ENCODE results near the gene PRKAR1A. TPM values are rescaled to one million over a fixed set of nuclear protein-coding genes. Genes with fewer than 3 reads are reported as not detected.
"Not testable (repeated sequence)": the region's sequence is repeated elsewhere in the genome, so short reads cannot be mapped to it uniquely, and the experiment has no call there.

Gene PRKAR1A
- total RNA-seq, 1 experiment from 2014 or later, result 173 TPM

DNA sequence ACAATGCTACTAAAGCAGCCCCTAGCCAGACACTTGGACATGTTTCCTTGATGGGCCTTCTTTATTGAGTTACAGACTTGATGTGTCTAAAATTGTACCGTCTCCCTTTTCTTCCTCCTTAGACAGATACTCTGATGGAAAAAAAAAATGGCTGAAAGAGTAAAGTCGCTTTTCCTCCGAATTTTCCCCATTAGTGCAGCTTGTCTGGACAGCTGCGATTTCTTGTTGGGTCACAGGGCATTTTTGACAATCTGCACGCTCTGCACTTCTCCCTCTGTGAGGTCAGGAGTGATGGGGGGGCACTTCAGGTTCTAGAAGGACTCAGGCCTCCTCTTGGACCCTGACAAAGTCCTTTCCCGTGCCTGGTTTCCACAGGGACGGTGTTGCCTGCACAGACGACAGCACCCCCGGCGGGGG, 968 bp upstream of the PRKAR1A start:
- no peak for DNase-seq (ENCODE audit: low read depth)

- peak; percentile 73 for DNase-seq (ENCODE audit: low read depth)
Measured at GRCh38 chr17:68511671-68512246, 471 bp upstream of the PRKAR1A start.

GRCh38 chr17:68512960-68513474, 787 bp downstream of the PRKAR1A start:
- DNase-seq (ENCODE audit: low read depth), result peak; percentile 28

DNA sequence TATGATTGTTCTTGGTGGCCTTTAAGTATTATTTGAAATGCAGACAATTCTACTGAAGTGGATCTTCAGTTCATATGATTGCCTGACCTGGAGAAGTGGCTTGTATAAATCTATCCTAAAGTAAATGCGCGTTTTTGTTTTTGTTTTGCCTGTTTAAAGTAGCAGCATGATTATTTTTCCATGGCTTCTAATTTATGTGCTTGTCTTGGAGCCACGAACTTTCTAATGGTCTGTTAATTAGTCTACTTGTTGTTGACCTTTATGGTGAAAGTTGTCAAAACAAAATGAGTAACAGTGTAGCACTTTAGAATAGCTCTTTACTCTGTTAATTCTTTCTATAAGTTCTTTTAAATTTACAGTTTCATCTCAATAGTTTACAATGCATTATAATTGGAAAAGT, 1.7 kb downstream of the PRKAR1A start:
- no peak for DNase-seq (ENCODE audit: low read depth)

- no peak for DNase-seq (ENCODE audit: low read depth)
Measured at GRCh38 chr17:68514831-68515635, 2.8 kb downstream of the PRKAR1A start.

DNA sequence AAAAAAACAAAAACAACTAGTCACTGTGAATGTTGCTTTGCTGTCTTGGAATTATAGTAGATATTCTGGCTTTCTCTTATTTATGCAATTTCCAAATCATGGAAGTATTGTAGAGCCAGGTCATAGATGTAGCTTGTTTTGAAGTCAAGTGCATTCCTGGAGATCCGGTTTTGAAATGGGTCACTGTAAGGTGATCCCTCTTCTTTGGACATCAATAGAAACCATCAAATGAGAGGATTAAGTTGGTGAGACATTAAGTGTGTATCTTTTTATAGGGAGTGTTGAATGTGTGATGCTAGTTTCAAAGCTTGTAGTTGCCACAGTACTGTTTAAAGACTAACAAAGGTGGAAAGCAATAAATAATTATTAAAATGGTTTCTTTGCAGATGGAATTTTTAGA, 4.5 kb downstream of the PRKAR1A start:
- no peak for DNase-seq (ENCODE audit: low read depth)

- not testable (repeated sequence) for DNase-seq (ENCODE audit: low read depth)
Measured at GRCh38 chr17:68517605-68518004, 5.4 kb downstream of the PRKAR1A start.

DNA sequence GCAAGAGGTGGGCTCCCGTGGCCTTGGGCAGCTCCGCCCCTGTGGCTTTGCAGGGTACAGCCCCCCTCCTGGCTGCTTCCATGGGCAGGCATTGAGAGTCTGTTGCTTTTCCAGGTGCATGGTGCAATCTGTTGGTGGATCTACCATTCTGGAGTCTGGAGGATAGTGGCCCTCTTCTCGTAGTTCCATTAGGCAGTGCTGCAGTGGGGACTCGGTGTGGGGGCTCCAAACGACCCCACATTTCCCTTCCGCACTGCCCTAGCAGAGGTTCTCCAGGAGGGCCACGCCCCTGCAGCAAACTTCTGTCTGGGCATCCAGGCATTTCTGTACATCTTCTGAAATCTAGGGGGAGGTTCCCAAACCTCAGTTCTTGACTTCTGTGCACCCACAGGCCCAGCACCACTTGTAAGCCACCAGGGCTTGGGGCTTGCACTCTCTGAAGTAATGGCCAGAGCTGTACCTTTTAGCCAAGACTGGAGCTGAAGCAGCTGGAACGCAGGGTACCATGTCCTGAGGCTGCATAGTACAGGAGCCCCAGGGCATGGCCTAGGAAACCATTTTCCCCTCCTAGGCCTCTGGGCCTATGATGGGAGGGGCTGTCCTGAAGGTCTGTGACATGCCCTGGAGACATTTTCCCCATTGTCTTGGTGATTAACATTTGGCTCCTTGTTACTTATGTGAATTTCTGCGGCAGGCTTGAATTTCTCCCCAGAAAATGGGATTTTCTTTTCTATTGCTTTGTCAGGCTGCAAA, 6.0 kb downstream of the PRKAR1A start:
- DNase-seq (ENCODE audit: low read depth), result no peak

DNA sequence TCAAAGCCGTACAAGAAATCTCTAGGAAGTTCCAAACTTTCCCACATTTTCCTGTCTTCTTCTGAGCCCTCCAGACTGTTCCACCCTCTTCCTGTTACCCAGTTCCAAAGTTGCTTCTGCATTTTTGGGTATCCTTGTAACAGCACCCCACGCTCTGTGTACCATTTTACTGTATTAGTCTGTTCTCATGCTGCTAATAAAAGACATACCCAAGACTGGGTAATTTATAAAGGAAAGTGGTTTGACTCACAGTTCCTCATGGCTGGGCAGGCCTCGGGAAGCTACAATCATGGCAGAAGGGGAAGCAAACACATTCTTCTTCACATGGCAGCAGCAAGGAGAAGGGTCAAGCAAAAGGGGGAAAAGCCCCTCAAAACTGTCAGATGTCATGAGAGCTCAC, 6.8 kb downstream of the PRKAR1A start:
- not testable (repeated sequence) for DNase-seq (ENCODE audit: low read depth)

GRCh38 chr17:68519911-68520310, 7.7 kb downstream of the PRKAR1A start:
- DNase-seq (ENCODE audit: low read depth), result no peak

GRCh38 chr17:68522266-68522665, 10.0 kb downstream of the PRKAR1A start:
- no peak for DNase-seq (ENCODE audit: low read depth)

DNA sequence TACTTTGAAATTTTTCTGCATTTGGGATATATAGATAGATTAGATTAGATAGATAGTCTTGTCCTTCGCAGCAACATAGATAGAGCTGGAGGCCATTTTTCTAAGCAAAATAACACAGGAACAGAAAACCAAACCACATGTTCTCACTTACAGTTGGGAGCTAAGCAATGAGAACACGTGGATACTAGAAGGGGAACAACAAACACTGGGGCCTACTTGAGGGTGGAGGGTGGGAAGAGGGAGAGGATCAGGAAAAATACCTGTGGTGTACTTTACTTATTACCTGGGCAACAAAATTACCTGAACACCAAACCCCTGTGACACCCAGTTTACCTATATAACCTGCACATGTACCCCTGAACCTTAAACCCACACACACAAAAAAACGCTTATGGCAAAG, 14.3 kb downstream of the PRKAR1A start:
- DNase-seq (ENCODE audit: low read depth), result no peak

- DNase-seq (ENCODE audit: low read depth), result no peak
Measured at GRCh38 chr17:68527314-68527713, 15.1 kb downstream of the PRKAR1A start.

GRCh38 chr17:68531252-68531651, 19.0 kb downstream of the PRKAR1A start:
- DNase-seq (ENCODE audit: low read depth), result no peak

- DNase-seq (ENCODE audit: low read depth), result no peak
Measured at GRCh38 chr17:68532826-68533225, 20.6 kb downstream of the PRKAR1A start.

GRCh38 chr17:68533887-68534694, 21.9 kb downstream of the PRKAR1A start:
- no peak for DNase-seq (ENCODE audit: low read depth)

DNA sequence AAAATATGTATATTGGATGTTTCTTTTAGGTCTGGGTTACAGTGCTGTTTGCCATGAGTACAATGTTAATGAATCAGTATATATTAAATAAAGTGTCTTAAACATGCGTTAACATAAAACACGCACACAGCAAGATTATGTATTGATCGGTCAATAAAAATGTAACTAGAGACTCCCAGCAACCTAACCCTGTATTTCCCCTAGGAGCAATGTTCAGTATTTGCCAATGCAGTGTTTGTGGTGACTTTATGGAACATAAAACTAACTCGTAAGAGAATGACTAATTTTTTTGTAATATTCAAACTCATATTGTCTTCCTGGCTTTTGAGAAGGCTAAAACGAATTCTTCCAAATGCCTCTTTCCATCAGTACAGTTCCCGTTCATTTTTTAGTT, 22.5 kb downstream of the PRKAR1A start:
- no peak for DNase-seq (ENCODE audit: low read depth)

DNA sequence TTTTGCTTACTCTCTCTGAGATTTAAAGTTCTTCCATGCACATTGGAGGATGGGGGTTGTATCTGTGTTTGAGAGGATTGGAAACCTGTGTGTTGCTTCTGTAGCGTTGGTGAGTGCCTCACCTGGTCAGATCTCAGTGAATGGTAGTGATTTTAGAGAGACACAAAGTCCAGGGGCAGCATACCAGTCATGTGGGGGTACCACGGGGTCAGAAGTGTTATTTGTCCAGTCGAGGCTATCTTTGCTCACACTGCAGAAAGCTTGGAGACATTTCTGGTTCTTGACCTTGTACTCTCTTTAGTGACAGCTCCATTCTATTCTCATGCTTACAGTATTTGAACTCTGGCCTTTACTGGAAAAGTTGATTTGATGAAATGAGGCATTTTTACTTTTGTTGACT, 23.7 kb downstream of the PRKAR1A start:
- no peak for DNase-seq (ENCODE audit: low read depth)

- DNase-seq (ENCODE audit: low read depth), result no peak
Measured at GRCh38 chr17:68539548-68540467, 27.6 kb downstream of the PRKAR1A start.

- DNase-seq (ENCODE audit: low read depth), result no peak
Measured at GRCh38 chr17:68540981-68541380, 28.8 kb downstream of the PRKAR1A start.

DNA sequence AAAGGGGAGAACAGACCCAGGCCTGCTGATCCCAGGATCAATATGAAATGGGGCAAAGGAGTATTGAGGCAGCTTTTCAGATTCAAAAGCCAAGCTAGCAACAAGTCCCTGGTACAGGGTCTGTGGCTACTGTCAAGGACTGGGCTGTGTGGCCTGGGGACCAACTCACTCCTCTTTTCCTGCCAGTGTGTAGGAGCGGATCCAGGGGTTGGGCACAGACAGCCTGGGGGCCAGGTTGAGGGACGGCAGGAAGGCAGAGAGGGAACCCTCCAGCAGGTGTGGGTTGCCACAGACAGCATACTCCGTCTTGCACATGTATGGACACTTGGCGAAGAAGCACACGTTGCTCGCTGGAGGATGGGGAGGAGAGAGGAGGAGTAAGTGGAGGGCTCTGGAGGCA, 29.6 kb downstream of the PRKAR1A start:
- no peak for DNase-seq (ENCODE audit: low read depth)
